PC-9 (cell line): ENCODE measurements around the gene ZNF792.

Source experiments
- CTCF ChIP-seq: fragments of 200-600 bp; sonication (generic); conservative IDR thresholded peaks from 2 replicates; pipeline ENCODE4 v1.6.1; 2017; ENCODE audit warnings: mixed run types, antibody characterized with exemption, mild to moderate bottlenecking, moderate library complexity
- EZH2 ChIP-seq: fragments of 200-600 bp; sonication (generic); IDR thresholded peaks from 2 replicates; pipeline ENCODE4 v1.8.0; 2017; ENCODE audit warnings: antibody characterized with exemption, low read depth

GRCh38 chr19:34984287-34984686 lies 20.3 kb upstream of the ZNF792 start:
- TF ChIP-seq CTCF (no peak), EZH2 (no peak)
